ENCODE results near the gene ZNF543. TPM values are rescaled to one million over a fixed set of nuclear protein-coding genes. Genes with fewer than 3 reads are reported as not detected.

Gene ZNF543
- total RNA-seq, 2 experiments from 2014 or later = 4.0 to 4.3 TPM

- Histone ChIP-seq H3K27ac (ENCODE audit: low read depth in 1 of 2, low read length in 2 of 2) (no peak overlapping the region), H3K4me1 (ENCODE audit: insufficient read depth, low read length) (no peaks in the 10 kb centered on the region), H3K4me3 (ENCODE audit: low read length) (no peak overlapping the region), H3K9me3 (ENCODE audit: control insufficient read depth in 1 of 2, insufficient read depth in 1 of 2, low read length in 2 of 2) (peaks cover 39 to 67% of the 10 kb centered on the region in 2 experiments), H3K36me3 (ENCODE audit: insufficient read depth, low read length) (peaks cover 20% of the 10 kb centered on the region), H3K27me3 (ENCODE audit: control insufficient read depth in 1 of 2, insufficient read depth in 2 of 2, low read length in 2 of 2) (no peaks in the 10 kb centered on the region)
- ChIA-PET POLR2A (no interaction called here), CTCF (no interaction called here)
- H3K4me1 Mint-ChIP-seq (ENCODE audit: low read depth) = no peaks in the 10 kb centered on the region
- no peak overlapping the region for H3K4me3 Mint-ChIP-seq
- H3K36me3 Mint-ChIP-seq (ENCODE audit: low read depth) = peaks cover 98% of the 10 kb centered on the region
- no peak for DNase-seq
- ATAC-seq (ENCODE audit: poor library complexity) = no peak
- intact Hi-C loops (cut with DNase I, micrococcal nuclease) = no loop called here
- H3K27me3 Mint-ChIP-seq = no peaks in the 10 kb centered on the region
- H3K27ac Mint-ChIP-seq = no peak overlapping the region
- H3K9me3 Mint-ChIP-seq = peaks cover 26% of the 10 kb centered on the region
- no peak for TF ChIP-seq CTCF (IDR thresholded peaks at IDR 0.05)
Measured at GRCh38 chr19:57376151-57376550, 55.9 kb downstream of the ZNF543 start.

- Mint-ChIP-seq H3K36me3 (ENCODE audit: low read depth) (peaks cover 84% of the 10 kb centered on the region), H3K4me3 (no peak overlapping the region), H3K4me1 (ENCODE audit: low read depth) (no peaks in the 10 kb centered on the region), H3K9me3 (peaks cover 24% of the 10 kb centered on the region), H3K27me3 (no peaks in the 10 kb centered on the region), H3K27ac (no peak overlapping the region)
- intact Hi-C loops (cut with DNase I, micrococcal nuclease) = no loop called here
- Histone ChIP-seq H3K36me3 (ENCODE audit: insufficient read depth, low read length) (peaks cover 10% of the 10 kb centered on the region), H3K4me1 (ENCODE audit: insufficient read depth, low read length) (no peaks in the 10 kb centered on the region), H3K4me3 (ENCODE audit: low read length) (no peak overlapping the region), H3K27ac (ENCODE audit: low read depth in 1 of 2, low read length in 2 of 2) (no peak overlapping the region), H3K9me3 (ENCODE audit: control insufficient read depth in 1 of 2, insufficient read depth in 1 of 2, low read length in 2 of 2) (peaks cover 49 to 64% of the 10 kb centered on the region in 2 experiments), H3K27me3 (ENCODE audit: control insufficient read depth in 1 of 2, insufficient read depth in 2 of 2, low read length in 2 of 2) (no peaks in the 10 kb centered on the region)
- ChIA-PET CTCF (no interaction called here), POLR2A (no interaction called here)
- ATAC-seq (ENCODE audit: poor library complexity) = no peak
- no peak for TF ChIP-seq CTCF (IDR thresholded peaks at IDR 0.05)
- no peak for DNase-seq
Measured at GRCh38 chr19:57377498-57378146, 57.4 kb downstream of the ZNF543 start.

Other genes with a start within 250 kb of the ZNF543 start
- not detected for gene USP29, start 200.5 kb upstream of the ZNF543 start, total RNA-seq
- not detected for gene ZIM3, start 175.3 kb upstream of the ZNF543 start, total RNA-seq
- not detected for gene DUXA, start 153.0 kb upstream of the ZNF543 start, total RNA-seq
- 10 to 100 TPM; 40.5 to 40.7 TPM for gene ZNF264, start 129.0 kb upstream of the ZNF543 start, total RNA-seq
- gene AURKC, start 89.4 kb upstream of the ZNF543 start, total RNA-seq = under 1 TPM; 0.41 to 0.89 TPM
- gene ZNF805, start 79.8 kb upstream of the ZNF543 start, total RNA-seq = 10 to 100 TPM; 33.1 to 33.7 TPM
- gene ZNF460, start 40.0 kb upstream of the ZNF543 start, total RNA-seq = 10 to 100 TPM; 64.9 to 65.0 TPM
- 1 to 10 TPM; 4.9 to 5.4 TPM for gene ZNF304, start 30.8 kb downstream of the ZNF543 start, total RNA-seq
- gene TRAPPC2B, start 43.1 kb downstream of the ZNF543 start, total RNA-seq = 10 to 100 TPM; 11.5 to 12.7 TPM
- gene ZNF547, start 43.1 kb downstream of the ZNF543 start, total RNA-seq = 1 to 10 TPM; 1.4 to 2.1 TPM
- 10 to 100 TPM; 68.3 to 70.4 TPM for gene ZNF548, start 69.4 kb downstream of the ZNF543 start, total RNA-seq
- gene ZNF17, start 90.7 kb downstream of the ZNF543 start, total RNA-seq = 1 to 10 TPM; 9.3 to 10.0 TPM
- 1 to 10 TPM; 5.7 to 6.2 TPM for gene ZNF749, start 114.9 kb downstream of the ZNF543 start, total RNA-seq
- gene VN1R1, start 136.7 kb downstream of the ZNF543 start, total RNA-seq = under 1 TPM; 0.11 to 0.16 TPM
- 1 to 10 TPM; 2.5 to 3.2 TPM for gene ZNF772, start 157.1 kb downstream of the ZNF543 start, total RNA-seq
- gene ZNF419, start 167.3 kb downstream of the ZNF543 start, total RNA-seq = 1 to 10 TPM; 8.3 to 9.2 TPM
- gene ZNF773, start 179.5 kb downstream of the ZNF543 start, total RNA-seq = 10 to 100 TPM; 20.3 to 22.3 TPM
- 10 to 100 TPM; 10.1 to 11.1 TPM for gene ZNF549, start 206.9 kb downstream of the ZNF543 start, total RNA-seq
- 10 to 100 TPM; 15.7 to 20.0 TPM for gene ZNF550, start 239.4 kb downstream of the ZNF543 start, total RNA-seq